ENCODE measurements around the gene ZNF28.
"Not testable (repeated sequence)": the region's sequence is repeated elsewhere in the genome, so short reads cannot be mapped to it uniquely, and the experiment has no call there.

The ZNF28 gene

DNA sequence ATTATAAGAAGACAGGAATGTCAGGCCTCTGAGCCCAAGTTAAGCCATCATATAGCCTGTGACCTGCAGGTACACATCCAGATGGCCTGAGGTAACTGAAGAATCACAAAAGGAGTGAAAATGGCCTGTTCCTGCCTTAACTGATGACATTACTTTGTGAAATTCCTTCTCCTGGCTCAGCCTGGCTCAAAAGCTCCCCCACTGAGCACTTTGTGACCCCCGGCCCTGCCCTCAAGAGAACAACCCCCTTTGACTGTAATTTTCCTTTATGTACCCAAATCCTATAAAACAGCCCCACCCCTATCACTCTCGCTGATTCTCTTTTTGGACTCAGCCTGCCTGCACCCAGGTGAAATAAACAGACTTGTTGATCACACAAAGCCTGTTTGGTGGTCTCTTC is 65.0 kb downstream of the ZNF28 start:
- not testable (repeated sequence) for DNase-seq

DNA sequence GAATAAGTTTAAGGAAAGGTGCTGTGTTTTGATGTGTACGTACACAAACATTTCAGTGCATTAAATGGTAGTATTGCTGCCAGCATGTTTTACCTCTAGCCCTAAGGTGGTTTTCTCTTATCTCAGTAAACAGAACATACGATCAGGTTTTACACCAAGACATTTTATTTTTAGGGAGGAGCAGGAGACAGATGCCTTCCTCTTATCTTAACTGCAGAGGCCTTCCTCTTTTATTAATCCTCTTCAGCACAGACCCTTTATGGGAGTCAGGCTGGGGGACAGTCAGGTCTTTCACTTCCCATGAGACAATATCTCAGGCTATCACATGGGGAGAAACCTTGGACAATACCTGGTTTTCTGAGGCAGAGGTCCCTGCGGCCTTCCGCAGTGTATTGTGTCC is 71.7 kb downstream of the ZNF28 start:
- no peak for DNase-seq

DNA sequence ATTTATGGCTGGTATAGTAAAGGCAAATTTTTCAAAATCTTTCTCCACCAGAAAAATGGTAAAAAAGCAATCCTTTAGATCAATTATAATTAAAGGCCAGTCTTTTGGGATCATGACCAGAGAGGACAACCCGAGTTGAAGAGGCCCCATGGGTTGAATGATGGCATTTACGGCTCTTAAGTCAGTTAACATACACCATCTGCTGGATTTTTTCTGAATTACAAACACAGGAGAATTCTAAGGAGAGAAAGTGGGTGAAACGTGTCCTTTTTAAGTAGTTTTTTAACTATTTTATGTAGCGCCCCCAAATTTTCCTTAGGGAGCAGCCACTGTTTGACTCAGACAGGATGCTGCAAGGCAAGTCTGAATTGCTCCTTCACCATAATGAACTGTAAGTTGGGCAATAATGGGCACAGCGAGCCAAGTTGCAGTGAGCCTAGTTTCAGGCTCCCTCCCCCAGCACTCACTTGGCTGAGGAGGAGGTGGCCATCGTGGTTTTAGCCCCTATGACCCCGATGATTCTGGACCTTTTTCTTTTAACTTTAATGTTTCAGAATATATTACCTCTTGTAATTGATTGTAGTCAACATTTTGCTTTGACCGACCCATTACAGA is 73.0 kb downstream of the ZNF28 start:
- peak in 1 of 2 experiments; percentile 3 for DNase-seq

Measured in SHP77 (cell line).